Middle frontal gyrus (tissue), 1 donor: ENCODE results near the gene CRNKL1.

Experiments
- DNase-seq: peaks from one replicate; pipeline ENCODE4 v3.0.0-alpha.2; 2015; ENCODE audit warnings: low spot score; ENCODE audit errors: extremely low spot score

CRNKL1 gene

GRCh38 chr20:20052074-20052970 lies at the start of gene CRNKL1, which contains the start of gene CFAP61:
CRNKL1 (minus strand) TSS chr20:20052466; CDS start chr20:20052342, 124 bp downstream.
CFAP61 (plus strand) TSS chr20:20052532; CDS start chr20:20056654, 4,122 bp downstream.
- DNase-seq: peak; percentile 92

- DNase-seq: no peak
Observed at GRCh38 chr20:20100881-20101280, 48.6 kb upstream of the CRNKL1 start.

GRCh38 chr20:20096421-20096820 lies 44.2 kb upstream of the CRNKL1 start:
- DNase-seq: no peak

DNA sequence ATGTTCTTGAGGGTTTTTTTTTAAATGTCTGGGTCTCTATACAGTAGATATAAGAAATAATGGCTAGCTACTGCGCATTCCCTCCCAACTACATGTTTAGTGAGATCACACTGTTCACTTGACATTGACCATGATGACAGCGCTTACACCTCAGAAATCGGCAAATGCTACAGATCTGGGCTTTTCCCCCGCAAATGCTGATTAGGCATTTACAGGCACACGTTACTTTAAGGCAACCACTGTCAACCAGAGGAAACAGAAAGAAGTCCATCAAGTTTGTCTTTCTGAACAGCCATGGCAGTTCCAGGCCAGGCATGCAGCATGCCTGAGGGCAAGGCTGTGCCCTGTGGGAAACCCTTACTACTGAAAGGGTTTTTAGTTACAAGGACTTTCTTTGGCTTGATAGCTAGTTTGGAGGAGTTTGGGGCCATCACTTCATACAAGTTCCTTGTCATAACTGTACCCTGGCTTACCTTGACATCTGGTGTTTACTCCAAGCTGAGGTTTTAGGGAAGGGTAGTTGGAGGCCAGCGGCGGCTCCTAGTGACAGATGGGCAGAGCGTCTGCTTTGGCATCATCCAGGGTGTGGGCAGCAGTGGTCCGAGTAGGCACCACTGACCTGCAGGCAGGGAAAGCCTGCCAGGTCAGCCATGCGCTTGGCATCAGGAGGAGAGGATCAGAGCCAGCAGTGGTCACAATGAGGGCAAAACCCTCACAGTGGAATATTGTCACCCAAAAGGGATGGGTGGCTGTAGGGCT lies 43.0 kb upstream of the CRNKL1 start:
- DNase-seq: no peak

- DNase-seq: no peak
Observed at GRCh38 chr20:20094410-20094809, 42.1 kb upstream of the CRNKL1 start.

DNA sequence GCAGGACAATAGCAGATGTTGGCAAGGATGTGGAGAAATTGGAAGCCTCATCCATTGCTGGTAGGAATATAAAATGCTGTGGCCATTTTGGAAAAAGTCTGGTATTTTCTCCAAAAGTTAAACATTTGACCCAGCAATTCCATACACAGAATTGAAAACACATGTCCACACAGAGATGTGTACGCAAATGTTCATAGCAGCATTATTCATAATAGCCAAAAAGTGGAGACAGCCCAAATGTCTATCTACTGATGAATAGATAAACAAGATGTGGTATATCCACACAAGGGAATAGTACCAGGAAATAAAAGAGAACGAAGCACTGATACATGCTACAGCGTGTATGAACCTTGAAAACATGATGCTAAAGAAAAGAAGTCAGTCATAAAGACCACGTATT lies 40.6 kb upstream of the CRNKL1 start:
- DNase-seq: no peak

- DNase-seq: no peak
Observed at GRCh38 chr20:20089939-20090338, 37.7 kb upstream of the CRNKL1 start.

GRCh38 chr20:20089018-20089417 lies 36.8 kb upstream of the CRNKL1 start:
- DNase-seq: no peak

- DNase-seq: no peak
Observed at GRCh38 chr20:20085812-20086211, 33.5 kb upstream of the CRNKL1 start.

DNA sequence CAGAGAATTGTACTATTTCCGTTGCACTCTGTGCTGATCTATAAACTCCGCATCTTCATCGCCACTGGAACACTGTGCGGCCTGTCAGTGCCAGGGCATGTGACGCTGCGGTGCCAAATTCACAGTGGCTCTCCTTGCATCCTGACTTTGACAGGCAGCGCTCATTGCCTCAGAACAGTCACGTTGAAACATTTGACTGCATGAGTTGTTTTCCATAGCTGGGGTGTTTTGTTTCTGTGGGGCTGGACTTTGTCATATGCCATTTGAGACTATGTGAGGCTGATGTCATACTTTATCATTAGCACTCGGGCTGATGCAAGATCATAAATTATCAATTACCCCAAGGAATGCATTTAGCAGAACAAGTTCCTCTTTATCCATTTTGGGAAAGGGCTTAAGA lies 32.8 kb upstream of the CRNKL1 start:
- no peak for DNase-seq

- DNase-seq: no peak
Observed at GRCh38 chr20:20084296-20084752, 32.1 kb upstream of the CRNKL1 start.

- DNase-seq: peak; percentile 40
Observed at GRCh38 chr20:20083807-20084206, 31.5 kb upstream of the CRNKL1 start.

GRCh38 chr20:20079102-20079784 lies 27.0 kb upstream of the CRNKL1 start:
- DNase-seq: no peak

DNA sequence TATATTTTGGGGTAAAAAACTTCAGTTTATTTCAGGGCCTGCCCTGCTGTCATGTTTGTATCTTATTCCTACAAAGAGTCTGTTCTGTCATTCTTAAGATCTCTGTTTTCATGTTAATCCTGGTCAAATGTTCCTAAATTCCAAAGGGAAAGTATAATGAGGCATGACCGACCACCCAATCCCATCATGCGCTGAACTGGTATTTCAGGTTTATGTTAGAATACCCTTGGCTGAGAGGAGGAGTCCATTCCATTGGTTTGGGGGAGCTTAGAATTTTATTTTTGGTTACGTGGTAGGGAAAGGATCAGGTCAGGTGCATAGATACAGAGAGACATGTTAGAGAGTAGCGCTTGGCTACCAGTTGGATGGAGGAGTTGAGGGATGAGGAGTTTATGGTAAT lies 25.8 kb upstream of the CRNKL1 start:
- DNase-seq: no peak

GRCh38 chr20:20076297-20077065 lies 24.2 kb upstream of the CRNKL1 start:
- peak; percentile 49 for DNase-seq

DNA sequence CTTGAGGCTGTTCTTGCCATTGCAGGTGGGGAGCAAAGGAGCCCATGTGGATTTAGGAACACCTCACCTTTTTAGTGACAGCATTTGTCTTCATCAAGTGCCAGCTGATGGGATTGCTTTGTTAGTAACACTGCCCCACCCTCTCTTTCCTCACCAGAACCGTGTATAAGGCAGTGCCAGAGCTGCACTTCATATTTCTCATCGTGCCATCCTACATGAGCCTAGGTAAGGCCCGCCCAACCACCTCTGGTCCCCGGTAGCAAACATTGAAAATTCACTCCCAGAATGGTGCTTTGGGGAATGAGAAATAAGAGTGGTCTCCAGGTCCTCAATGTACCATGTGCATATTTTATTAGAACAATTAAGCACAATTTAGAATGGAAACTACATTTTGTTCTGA lies 22.8 kb upstream of the CRNKL1 start:
- no peak for DNase-seq

DNA sequence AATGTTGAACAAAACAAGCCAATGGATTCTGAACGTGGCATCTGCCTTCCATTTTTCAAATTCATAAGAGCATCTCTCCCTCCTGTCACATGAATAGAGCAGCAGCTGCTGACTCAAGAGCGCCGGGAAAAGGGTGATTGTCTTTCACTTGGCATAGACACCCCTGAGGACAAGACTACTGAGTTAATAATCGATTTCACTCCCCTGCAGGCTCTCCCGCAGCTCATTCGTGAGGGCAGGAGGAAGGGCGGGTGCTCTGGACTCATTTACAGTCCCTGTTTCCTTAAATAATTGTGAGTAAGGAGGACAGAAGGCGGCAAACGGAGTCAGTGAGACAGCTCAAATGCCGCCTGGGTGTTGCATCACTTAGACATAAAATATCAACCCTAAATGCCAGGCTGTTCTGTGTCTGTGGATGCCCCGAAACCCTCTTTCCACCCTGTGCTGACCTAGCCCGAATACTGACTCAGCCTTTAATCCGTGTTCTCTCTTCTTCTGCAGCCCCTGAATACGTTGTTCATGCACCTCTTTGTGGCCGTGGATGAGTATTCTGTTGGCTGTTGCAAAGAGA lies 21.6 kb upstream of the CRNKL1 start:
- no peak for DNase-seq

DNA sequence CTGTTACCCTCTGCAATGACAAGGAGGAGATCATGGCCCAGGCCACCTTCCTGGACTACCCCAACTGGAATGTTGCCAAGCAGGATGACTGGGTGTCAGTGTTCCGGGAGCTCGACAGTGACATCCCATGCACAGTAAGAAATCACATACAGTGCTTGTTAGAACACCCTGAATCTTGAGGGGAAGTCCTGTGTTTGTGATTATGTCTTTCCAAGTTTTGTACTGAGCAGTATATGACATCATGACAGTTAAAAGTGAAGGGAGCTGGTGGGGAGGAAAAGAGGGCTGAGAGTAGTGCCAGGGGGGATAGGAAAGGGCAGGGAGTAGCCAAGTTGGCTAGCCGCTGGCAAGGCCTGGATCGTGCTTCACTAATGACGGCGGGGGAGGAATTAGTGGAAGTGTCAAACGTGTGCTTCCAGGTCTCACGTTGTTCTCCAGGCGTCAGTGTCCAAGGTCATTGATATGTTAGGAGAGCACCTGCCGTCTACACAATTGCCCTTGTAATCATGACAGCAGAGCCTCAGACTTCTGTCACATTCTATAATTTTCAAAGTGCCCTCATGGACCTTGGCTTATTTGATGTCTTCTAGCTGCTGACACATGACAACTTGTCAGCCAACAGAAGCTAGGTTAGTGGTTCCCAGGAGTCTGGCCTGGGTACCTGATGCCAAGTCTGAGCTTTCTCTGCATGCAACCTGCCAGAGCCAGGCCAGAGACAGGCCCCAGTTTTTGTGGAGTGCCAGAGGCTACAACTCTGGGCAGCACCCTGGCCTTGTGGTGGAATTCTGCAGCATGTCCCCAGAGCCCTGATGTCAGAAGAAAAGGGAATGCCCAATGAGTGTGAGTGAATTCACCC lies 18.8 kb upstream of the CRNKL1 start:
- no peak for DNase-seq

DNA sequence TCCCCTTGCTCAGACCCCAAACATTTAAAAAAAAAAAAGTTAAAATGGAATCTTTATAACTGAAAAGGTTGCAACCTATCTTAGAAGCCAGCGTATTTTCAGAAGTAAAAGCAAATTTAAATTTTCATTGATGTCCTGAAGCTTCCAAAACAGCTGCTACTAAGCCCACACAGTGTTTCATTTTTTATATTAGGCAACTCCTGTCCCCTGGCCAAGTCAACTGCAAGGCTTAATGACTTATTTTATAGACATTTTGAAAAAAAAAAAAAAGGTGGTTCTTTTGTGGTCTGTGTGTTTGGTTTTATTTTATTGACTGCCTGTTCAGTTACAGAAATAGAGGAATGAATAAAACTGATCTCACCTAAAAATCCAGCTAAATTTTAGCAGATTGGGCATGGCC lies 13.1 kb upstream of the CRNKL1 start:
- no peak for DNase-seq
